DOHH2 (cell line): ENCODE results near the gene DENND1B.

ENCODE experiments used
- CTCF ChIP-seq: fragments of 200-600 bp; sonication (generic); IDR thresholded peaks from one replicate; pipeline ENCODE4 v1.5.1; 2014; ENCODE audit warnings: antibody characterized with exemption, mild to moderate bottlenecking, low read depth, low read length; ENCODE audit not compliant: poor library complexity, severe bottlenecking
- EZH2phosphoT487 ChIP-seq: fragments of 200-600 bp; sonication (generic); IDR thresholded peaks from 2 replicates; pipeline ENCODE4 v1.6.1; 2017; ENCODE audit warnings: borderline replicate concordance, mild to moderate bottlenecking, antibody characterized with exemption, low read length, moderate library complexity, mixed read lengths

GRCh38 chr1:197801684-197802083, 26.4 kb upstream of the DENND1B start:
- TF ChIP-seq EZH2phosphoT487: no peak
- TF ChIP-seq CTCF: no peak
